HG02798 (cell line): ENCODE results near the gene MYO7B.

Source experiments
- ATAC-seq: cut with Tn5 transposase; IDR thresholded peaks from one replicate; pipeline ENCODE4 v1.9.1; 2021; ENCODE audit warnings: mild to moderate bottlenecking; ENCODE audit not compliant: unreplicated experiment, poor library complexity

The MYO7B gene

DNA sequence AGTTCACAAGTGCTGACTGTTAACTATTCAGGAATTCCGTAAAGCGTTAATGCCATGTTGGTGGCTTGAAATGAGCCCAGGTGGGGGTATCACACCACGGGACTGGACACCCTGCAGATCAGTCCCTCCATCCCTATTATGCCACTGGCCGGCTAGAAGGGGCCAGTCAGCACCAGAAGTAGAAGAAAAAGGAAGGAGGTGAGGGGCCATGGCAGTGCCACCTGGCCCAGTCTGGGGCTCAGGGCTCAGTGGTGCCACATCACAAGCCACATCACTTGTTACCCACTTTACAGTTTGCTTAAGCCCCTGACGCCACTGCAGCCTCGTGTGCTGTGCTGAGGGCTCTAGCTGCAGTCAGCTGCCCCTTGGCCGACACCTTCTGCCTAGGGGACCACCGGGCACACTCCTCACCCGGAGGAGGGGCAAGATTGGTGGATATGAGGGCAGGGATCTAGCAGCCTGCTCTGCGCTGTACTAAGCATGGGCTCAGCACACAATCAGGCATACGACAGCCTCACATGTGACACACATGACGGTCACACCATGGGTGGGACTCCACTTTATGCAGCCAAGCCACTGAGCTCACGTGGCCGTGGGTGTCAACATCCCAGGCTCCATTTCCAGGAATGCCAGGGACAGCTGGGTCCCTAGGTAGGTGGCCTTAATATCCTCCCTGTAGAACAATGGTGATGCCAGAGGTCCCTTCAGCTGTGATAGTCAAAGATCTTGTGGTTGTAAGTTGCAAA is 136.2 kb downstream of the MYO7B start:
- no peak for ATAC-seq

DNA sequence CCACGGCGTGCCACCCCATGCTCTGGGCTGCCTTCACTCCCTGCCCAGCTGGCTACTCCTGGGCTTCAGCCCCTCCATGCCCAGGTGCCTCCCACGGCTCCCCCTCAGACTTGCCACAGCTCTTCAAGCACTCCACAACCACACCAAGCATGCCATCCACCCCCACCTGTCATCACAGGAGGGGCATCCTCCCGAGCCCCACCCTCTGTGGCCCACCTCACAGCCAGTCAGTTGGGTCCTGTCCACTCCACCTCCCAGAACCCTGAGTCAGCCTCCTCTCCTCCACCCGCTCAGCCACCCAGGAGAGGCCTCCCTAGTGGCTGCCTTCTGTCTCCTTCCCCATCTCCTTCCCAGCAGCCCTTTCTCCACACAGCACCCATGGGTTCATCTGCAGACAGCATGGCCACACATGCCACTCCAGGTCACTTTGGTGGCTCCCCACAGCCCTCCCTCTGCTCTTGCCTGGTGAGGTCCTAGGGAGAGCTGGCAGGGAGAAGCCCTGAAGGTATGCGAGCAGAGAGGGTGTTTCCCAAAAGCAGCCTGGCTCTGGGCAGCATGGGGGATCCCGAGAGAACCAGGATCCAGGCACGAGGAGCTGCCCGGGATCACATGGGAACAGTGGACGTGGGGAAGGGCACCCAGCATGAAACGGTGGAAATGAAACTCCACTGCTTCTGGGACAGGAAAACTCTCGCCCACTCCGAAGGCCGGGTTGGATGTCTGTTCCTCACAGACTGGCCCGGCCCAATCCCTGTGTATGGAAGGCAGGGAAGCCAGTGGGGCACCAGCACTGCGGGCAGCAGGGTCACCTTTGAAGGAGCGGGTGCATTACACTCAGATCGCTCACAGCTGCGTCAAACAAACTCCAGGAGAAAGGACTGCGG is 137.1 kb downstream of the MYO7B start:
- no peak for ATAC-seq

DNA sequence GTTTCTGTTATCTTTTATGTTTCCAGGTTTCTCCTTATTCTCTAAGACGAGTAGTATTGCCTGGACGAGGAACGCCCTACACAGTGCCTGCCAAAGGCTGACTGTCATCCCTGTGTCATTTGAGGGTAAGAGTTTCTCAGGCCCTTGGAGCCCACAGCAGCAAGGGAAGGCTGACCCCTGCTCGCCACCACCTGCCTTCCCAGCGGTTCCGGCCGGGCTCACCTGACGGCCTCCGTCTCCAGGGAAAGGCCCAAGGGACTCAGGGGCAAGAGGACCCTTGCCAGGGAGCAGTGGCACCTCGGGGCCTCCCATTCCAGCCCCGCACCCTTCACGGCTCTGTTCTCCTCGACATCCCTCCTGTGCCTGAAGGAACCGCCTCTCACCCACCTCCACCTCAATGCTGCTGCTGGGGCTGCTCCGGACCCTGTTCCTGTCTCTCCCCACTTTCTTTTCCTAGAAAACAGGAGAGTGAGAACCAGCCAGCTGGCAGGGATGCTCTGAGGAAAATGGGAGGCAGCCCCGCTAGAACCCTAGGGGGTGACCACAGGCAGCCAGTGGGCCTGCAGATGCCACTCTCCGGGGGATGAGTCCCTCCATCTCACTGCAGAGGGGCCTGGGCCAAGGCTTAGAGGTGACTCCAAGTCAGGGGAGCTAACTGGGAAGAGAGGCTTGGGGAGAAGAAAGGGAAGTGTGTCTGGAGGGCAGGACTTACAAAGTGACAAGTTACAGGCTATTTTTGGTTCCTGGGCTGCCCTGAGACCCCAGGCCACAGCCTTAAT is 138.0 kb downstream of the MYO7B start:
- ATAC-seq: no peak

DNA sequence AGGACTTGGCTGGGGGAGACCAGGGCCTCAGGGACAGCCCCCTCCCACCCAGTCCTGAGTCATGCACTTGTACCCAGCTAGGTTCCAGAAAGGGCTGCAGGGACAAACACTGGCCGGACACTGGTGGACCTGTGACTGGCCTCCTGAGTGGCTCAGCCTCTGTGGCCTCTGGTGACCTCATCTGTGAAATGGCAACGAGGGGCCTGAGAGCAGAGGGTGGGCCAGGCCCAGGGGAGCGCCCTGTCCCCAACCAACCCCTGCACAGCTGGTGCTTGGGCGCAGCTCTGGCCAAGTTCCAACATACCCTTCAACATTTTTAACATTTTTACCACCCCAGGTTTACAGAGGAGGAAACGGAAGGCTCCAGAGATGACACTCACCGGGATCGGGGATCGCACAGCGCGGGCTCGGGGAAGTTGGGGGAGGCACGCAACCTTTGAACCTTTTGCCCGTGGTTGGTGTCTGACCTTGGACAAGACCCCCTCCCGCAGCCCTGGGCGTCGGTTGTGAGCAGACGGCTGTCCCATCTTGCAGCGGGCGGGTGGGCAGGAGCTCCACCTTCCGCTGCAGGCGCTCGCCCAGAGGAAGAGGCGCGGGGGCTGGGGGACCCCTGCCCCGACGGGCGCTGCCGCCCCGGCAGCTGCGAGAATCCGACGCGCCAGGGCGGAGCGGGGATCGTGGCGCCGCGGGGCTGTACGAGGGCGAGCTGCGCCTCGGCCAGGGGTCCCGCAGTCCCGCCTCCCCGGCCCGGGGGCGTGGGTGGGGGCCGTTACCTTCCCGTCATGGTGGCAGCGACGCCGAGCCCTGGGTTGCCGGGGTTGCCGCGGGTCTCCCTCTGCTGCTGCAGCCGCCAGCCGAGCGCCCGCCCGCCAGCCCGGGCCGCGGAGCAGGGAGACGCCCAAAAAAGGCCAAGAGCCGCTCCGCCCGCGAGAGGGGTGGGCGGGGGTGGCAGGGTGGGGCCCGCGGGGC is 139.0 kb downstream of the MYO7B start:
- ATAC-seq: no peak

DNA sequence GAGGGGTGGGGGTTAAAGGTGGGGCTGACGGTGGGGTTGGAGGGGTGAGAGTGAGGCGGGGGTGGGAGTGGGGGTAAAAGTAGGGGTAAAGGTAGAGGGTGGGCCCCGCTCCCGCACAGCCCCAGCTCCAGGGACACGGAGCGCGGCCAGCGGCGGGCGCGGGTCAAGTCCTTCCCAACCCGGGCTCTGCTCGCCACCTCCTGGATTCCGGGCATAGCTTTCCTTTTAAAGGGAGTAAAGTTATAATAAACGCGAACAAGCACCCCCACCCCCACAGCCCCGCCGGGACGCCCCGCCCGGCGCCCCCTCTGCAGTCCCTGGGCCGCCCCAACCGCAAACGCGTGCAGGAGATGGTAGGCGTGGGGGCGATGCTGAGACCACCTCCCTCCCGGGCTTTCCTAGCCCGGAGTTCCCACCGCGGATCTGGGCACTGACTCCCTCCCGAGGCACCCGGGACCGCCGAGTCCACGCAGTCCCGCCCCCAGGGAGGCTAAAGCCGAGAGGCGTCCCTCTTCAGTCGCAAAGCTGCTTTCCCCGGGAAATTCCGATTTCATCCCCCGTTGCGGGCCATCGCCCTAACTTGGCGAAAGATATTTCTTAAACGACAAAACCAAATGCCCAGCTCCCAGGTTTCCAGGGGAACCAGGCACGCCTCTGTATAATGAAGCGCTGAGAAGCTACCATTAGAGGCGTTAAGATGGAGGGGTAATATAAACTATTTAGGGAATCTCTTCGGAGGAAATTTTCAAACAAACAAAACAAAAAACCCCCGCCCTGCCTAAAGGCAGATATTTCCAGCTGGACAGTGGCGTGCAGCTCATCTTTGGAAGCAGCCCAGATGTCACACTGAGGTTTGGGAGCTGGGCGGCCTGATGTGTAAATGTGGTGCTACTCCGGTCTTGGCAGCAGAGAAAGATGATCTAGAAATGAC is 140.1 kb downstream of the MYO7B start, which contains the start of gene LIMS2:
LIMS2 (minus strand) TSS at position 200 of the 931 bp plus-strand sequence. CDS start 506 bp downstream, outside the sequence.
- ATAC-seq: no peak

DNA sequence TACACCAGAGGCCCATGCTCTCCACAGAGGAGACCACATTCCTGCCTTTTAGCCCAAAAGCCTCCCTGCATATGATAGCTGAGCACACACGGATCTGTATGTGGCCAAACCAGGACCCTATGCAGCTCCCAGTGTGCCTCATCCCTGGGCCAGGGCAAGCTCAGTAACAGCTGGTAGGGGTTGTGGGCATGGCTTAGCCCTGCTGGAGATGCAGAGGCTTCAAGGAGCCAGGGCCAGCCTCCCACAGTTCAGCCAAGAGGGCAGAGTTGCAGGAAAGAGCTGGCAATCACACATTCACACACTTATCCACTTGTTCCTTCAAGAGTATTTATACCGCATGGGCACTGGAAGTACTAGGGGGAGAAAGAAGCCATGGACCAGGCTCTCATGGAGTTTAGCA is 141.4 kb downstream of the MYO7B start:
- no peak for ATAC-seq

DNA sequence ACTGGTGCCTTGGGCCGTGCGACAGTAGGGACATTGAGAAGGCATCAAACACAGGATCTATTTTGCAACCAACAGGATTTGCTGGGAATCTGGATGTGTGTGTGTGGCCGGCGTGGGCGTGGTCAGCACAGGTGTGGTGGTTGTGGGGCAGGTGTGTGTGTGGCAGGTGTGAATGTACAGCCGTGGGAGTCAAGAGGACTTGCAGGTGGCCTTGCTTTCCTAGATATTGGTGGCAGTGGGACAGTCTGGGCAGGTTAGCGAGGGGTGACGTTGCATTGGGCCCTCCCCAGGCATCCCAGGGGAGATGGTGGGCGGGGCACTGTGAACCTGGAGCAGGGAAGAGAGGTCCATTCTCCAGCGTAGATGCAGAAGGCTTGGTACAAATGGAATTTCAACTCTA is 143.0 kb downstream of the MYO7B start:
- no peak for ATAC-seq

DNA sequence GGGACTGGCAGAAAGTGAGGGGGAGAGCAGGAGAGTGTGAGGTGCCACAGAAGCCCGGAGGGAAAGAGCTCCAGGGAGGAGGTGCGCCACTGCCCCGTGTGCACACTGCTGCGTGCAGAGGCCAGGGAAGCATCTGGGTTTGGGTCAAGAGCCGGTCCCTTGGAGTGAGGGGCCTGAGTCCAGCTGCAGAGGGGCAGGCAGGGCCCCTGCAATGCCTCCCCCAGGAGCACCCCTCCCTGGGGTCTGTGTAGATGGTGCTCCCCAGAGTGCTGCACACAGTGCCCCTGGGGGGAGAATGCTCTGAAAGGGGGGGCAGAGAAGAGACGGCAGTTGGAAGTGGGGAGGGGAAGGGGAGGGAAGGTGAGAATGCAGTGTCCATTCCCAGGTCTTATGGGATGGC is 143.5 kb downstream of the MYO7B start:
- ATAC-seq: no peak

DNA sequence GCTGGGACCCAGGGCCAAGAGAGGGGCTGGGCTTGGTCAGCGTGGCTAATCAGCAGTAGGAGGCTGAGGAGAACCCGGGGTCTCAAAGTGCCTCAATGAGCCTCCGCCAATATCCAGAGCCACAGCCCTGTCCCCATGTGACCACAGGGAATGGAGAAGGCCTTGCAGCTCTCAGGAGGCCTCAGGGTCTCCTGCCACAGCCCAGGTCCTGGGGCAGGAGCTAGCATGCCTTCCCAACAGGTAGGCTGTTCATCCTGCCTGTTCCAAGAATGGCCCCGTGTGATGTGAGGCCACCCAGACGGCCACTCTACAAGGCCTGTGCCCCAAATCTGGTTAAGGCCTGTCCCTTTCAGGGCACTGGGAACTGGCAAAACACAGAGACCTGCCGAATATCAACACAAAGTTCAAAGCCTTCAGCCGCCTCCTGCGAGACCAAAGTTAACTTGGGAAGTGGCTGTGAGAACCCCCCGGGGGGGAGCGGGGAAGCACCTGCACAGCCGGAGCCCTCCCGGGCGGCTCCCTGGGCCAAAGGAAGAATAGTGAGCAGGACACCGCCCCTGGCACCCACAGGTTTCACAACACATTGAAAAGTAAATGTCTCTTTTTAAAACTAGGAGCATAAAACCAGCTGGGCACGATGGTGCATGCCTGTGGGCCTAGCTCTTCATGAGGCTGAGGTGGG is 144.3 kb downstream of the MYO7B start:
- no peak for ATAC-seq

DNA sequence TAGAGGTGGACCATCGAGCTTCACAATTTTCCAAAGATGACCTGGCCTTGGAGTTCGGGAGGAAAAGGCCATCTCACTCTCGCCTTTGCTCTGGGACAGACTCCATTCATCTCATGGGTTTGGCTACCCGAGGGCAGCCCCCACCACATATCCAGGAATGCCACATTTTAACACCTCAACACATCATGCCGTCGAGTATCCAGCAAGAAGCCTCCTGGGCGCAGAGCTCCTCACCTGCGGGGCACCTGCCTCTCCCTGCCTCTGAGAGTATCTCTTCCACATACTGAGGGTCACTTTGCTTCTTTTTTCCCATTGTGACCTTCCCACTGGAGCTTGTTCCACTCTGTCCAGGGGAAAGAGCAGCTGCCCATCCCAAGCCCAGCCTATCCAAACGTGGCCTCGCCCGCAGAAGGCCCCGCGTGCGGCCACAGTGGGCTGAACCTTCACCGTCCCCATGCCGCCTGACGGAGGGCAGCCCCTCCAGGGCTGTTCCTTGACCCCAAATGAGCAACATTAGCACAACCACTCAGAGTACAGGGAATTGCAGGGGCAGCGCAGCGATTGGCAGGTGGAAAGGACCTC is 145.3 kb downstream of the MYO7B start:
- ATAC-seq: no peak

DNA sequence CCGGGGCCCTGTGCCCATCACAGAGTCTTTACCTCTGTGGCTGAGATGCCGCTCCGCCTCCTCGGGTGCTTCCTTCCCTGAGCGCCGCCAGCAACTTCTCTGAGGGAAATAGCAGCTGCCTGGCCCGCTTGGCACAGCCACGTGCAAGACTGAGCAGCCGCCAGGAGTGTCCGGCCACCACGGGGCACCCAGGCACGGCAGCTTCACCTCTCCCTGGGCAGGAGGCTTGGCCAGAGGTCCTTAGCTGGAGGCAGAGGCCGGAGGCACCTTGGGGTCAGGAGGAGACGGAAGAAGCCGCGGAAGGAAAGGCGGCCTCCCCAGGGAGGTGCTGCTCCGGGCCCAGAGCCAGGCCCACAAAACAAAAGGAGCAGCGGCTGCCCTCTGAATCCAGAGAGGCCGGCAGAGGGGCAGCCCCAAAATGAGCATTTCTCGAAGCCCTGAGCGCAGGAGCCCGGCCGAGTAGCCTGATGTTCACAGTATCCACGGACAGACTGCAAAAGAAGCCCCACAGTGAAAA is 145.9 kb downstream of the MYO7B start:
- ATAC-seq: no peak

DNA sequence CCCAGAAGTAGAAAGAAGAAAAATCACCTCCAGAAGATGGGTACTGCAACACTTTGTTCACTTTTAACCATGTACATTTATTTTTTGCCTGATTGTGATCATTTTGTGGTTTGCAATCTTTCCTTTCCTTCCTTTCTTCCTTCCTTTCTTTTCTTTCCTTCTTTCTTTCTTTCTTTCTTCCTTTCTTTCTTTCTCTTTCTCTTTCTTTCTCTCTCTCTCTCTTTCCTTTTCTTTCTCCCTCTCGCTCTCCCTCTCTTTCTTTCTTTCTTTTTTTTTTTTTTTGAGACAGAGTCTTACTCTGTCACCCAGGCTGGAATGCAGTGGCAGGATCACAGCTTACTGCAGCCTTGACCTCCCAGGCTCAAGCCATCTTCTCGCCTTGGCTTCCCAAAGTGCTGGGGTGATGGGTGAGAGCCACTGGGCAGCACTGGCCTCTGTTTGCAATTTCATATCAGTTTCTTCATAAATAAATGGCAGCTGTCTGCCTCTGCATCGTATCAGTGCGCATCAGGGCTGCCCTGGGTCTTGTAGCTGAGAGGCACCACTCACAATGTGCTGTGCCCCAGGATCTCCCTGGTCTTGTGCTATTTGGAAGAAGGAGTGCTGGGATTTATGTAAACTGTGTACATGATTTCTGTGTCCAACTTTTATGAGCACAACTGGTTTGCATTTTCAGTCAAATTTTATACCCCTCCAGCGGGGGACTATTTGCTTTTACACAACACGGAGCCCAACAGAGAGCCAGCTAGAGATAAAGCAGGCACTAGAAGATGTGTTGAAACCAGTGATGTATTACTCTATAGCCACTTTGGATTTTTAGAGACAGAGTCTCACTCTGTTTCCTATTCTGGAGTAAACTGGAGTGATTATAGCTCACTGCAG is 146.7 kb downstream of the MYO7B start:
- ATAC-seq: no peak

DNA sequence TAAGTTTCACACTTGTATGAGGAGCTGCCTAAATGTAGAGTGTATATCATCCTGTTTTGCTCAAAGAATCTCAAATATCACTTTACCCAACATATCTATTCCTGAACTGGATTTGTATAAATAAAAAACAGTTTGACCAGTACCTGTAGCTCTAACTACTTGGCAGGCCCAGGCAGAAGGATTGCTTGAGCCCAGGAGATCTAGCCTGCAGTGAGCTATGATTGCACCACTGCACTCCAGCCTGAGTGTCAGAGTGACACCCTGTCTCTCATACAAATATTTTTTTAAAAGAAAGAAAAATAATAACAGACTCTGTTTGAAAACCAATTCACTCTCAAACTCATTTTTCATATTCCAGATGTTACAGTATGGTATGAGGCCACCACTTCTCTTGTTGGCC is 147.6 kb downstream of the MYO7B start:
- ATAC-seq: no peak

DNA sequence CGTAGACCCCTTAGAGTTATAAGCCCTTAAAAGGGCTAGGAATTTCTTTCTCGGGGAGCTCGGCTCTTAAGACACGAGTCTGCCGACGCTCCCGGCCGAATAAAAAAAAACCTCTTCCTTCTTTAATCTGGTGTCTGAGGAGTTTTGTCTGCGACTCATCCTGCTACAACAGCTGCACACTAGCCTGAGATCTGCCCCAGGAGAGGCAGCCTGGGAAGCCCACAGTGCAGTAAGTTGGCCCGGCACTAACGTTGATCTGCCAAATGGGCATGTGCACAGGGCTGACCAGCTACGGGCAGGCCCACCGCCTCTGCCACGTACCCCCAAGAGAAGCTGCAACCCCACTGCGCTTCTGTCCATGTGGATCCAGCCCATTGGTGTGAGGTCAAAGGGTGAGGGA is 148.3 kb downstream of the MYO7B start:
- ATAC-seq: no peak

DNA sequence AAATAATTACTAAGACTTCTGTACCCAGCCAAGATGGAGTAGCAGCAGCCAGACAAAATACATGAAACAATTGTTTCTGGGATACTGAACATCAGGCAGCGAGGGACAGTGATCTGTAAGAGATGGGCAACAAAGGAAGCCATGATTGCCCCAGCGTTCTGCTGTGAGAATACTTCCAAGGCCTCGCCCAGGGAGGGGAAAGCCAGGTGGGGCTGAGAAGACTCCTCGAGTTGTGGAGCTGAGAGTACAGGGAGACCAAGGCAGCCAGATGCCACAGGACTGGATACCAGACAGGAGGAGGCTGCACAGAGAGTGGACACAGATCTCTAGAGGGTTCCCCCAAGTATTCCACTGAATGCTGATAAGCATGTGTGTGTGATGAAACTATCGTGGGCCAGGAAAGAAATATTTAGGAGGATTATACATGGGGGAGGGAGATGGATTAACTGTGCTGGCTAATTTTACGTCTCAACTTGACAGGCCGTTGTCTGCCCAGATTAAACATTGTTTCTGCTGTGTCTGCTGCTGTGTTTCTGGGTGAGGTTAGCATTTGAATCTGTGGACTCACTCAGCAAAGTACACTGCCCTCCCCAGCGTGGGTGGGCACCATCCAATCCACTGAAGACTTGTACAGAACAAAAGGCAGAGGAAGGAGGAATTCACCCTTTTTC is 150.1 kb downstream of the MYO7B start:
- no peak for ATAC-seq
